ENCODE data around the gene ADSS1. TPM values are rescaled to one million over a fixed set of nuclear protein-coding genes. Genes with fewer than 3 reads are reported as not detected.

The ADSS1 gene
- total and polyA plus RNA-seq, 2 donors (not counting 1 experiment from before 2014, with no cell fraction given), result 2.2 to 3.5 TPM

GRCh38 chr14:104796687-104797081, 72.7 kb downstream of the ADSS1 start:
- H4K20me1 ChIP-seq (ENCODE audit: control insufficient read depth, extremely low read depth, insufficient read depth, low read length), result no peaks in the 10 kb centered on the region
- H3K9me3 ChIP-seq (ENCODE audit: control insufficient read depth, insufficient read depth, low read depth, low read length), result no peaks in the 10 kb centered on the region
- TF ChIP-seq CTCF (conservative IDR thresholded peaks at IDR 0.05 in 1 of 2, IDR thresholded peaks at IDR 0.05 in 1 of 2; ENCODE audit: low read depth in 1 of 2, low read length in 2 of 2) (no peak), EZH2 (IDR thresholded peaks at IDR 0.05; ENCODE audit: low read length, missing control alignments) (no peak)
- H3K27me3 ChIP-seq (ENCODE audit: control insufficient read depth, insufficient read depth, low read length), result no peaks in the 10 kb centered on the region
- H3K4me1 ChIP-seq (ENCODE audit: control insufficient read depth, extremely low read depth, insufficient read depth, low read length), result peaks cover 12% of the 10 kb centered on the region
- no peak overlapping the region for H2AFZ ChIP-seq (ENCODE audit: low read length)
- no peak overlapping the region for H3K27ac ChIP-seq (ENCODE audit: insufficient read depth, low read length)
- H3K4me2 ChIP-seq (ENCODE audit: extremely low read depth, insufficient read depth, low read length), result no peak overlapping the region
- H3K9ac ChIP-seq (ENCODE audit: insufficient read depth, low read length), result no peak overlapping the region
- DNase-seq (ENCODE audit: low read depth in 2 of 2), result no peak
- H3K79me2 ChIP-seq (ENCODE audit: control insufficient read depth, insufficient read depth, low read length), result peaks cover 32% of the 10 kb centered on the region
- H3K4me3 ChIP-seq (replicated peaks in 1 of 4; ENCODE audit: control extremely low read depth in 1 of 4, insufficient read depth in 1 of 4, low read depth in 3 of 4, low read length in 4 of 4), result no peak overlapping the region
- H3K36me3 ChIP-seq (ENCODE audit: control insufficient read depth, insufficient read depth, low read length), result peaks cover 2% of the 10 kb centered on the region

Other genes starting within 250 kb of the ADSS1 start
- not detected in 2 replicates for gene C14orf180, start 144.5 kb upstream of the ADSS1 start, total RNA-seq
- not detected in 2 replicates for gene C14orf180, start 144.5 kb upstream of the ADSS1 start, polyA plus RNA-seq
- gene TMEM179, start 119.5 kb upstream of the ADSS1 start, total RNA-seq, result under 0.01 TPM in 1 of 2 replicates, not detected in the other
- 0.03 TPM in 1 of 2 replicates, not detected in the other for gene TMEM179, start 119.5 kb upstream of the ADSS1 start, polyA plus RNA-seq
- 23.9 and 50.9 TPM in 2 replicates for gene INF2, start 34.6 kb upstream of the ADSS1 start, total RNA-seq
- gene INF2, start 34.6 kb upstream of the ADSS1 start, polyA plus RNA-seq, result 19.8 and 32.3 TPM in 2 replicates
- gene SIVA1, start 28.9 kb downstream of the ADSS1 start, total RNA-seq, result 60.6 and 65.1 TPM in 2 replicates
- gene SIVA1, start 28.9 kb downstream of the ADSS1 start, polyA plus RNA-seq, result 26.1 and 37.4 TPM in 2 replicates
- 127 and 131 TPM in 2 replicates for gene AKT1, start 71.5 kb downstream of the ADSS1 start, total RNA-seq
- 83.2 and 109 TPM in 2 replicates for gene AKT1, start 71.5 kb downstream of the ADSS1 start, polyA plus RNA-seq
- gene ZBTB42, start 76.9 kb downstream of the ADSS1 start, total RNA-seq, result 2.3 and 2.8 TPM in 2 replicates
- 0.99 and 1.1 TPM in 2 replicates for gene ZBTB42, start 76.9 kb downstream of the ADSS1 start, polyA plus RNA-seq
- 10.3 and 13.9 TPM in 2 replicates for gene CEP170B, start 141.0 kb downstream of the ADSS1 start, total RNA-seq
- gene CEP170B, start 141.0 kb downstream of the ADSS1 start, polyA plus RNA-seq, result 4.0 and 6.2 TPM in 2 replicates
- gene PLD4, start 200.7 kb downstream of the ADSS1 start, total RNA-seq, result under 0.01 and 0.17 TPM in 2 replicates
- gene PLD4, start 200.7 kb downstream of the ADSS1 start, polyA plus RNA-seq, result 0.02 TPM in 1 of 2 replicates, not detected in the other

Data from fibroblast of lung (primary cell).